Measurements from ENCODE around the gene XRCC5. TPM values are rescaled to one million over a fixed set of nuclear protein-coding genes. Genes with fewer than 3 reads are reported as not detected.

XRCC5 gene
- total and polyA plus RNA-seq, 2 donors (not counting 3 experiments of a cell fraction or from before 2014, with no cell fraction given) = 267 to 319 TPM

DNA sequence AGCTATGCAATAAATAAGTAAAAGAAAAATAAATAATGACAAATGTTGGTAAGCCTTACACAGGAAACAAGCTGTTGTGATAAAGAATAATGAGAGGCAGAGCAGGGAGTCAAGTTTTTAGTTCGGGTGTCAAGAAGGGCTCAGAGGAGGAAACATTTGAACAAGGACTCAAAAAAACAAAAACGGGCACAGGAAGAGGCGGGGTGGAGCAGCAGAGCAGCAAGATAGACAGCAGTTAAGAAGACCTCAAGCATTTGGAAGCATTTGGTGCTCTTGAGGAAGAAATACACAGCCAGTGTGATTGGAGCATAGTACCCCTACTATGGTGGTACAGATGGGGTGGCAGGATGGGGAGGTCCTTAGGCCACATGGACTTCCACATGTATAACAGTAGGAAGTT is 24.6 kb upstream of the XRCC5 start:
- intact Hi-C loops (cut with micrococcal nuclease) = no loop called here
- H3K27me3 ChIP-seq (ENCODE audit: control insufficient read depth in 2 of 2, insufficient read depth in 2 of 2, low read length in 2 of 2) = peaks cover 8 to 10% of the 10 kb centered on the region in 2 experiments
- no peaks in the 10 kb centered on the region for H3K9me1 ChIP-seq (replicated peaks; ENCODE audit: control insufficient read depth, extremely low read depth, insufficient read depth, low read length)
- TF ChIP-seq MYC (IDR thresholded peaks at IDR 0.05; ENCODE audit: low read depth, low read length) = no peak
- no peak for TF ChIP-seq JUN (IDR thresholded peaks at IDR 0.05; ENCODE audit: borderline replicate concordance, insufficient read depth, insufficient read length, low read depth)
- TF ChIP-seq, protein P1, sequence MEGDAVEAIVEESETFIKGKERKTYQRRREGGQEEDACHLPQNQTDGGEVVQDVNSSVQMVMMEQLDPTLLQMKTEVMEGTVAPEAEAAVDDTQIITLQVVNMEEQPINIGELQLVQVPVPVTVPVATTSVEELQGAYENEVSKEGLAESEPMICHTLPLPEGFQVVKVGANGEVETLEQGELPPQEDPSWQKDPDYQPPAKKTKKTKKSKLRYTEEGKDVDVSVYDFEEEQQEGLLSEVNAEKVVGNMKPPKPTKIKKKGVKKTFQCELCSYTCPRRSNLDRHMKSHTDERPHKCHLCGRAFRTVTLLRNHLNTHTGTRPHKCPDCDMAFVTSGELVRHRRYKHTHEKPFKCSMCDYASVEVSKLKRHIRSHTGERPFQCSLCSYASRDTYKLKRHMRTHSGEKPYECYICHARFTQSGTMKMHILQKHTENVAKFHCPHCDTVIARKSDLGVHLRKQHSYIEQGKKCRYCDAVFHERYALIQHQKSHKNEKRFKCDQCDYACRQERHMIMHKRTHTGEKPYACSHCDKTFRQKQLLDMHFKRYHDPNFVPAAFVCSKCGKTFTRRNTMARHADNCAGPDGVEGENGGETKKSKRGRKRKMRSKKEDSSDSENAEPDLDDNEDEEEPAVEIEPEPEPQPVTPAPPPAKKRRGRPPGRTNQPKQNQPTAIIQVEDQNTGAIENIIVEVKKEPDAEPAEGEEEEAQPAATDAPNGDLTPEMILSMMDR (IDR thresholded peaks at IDR 0.05; ENCODE audit: extremely low read depth in 1 of 2, insufficient read depth in 1 of 2, low read depth in 1 of 2, low read length in 2 of 2) = no peak
- TF ChIP-seq EZH2 (IDR thresholded peaks at IDR 0.05; ENCODE audit: borderline replicate concordance, low read depth, low read length, severe bottlenecking) = no peak
- TF ChIP-seq GATA2 (IDR thresholded peaks at IDR 0.05; ENCODE audit: insufficient read depth, insufficient read length, low read depth, low read length) = no peak
- no peak for TF ChIP-seq POLR2AphosphoS5 (IDR thresholded peaks at IDR 0.05; ENCODE audit: insufficient read depth, low read depth, low read length)
- TF ChIP-seq POLR2A (IDR thresholded peaks at IDR 0.05; ENCODE audit: low read depth, low read length) = no peak
- no peak for TF ChIP-seq FOS (IDR thresholded peaks at IDR 0.05; ENCODE audit: borderline replicate concordance, insufficient read depth, low read length)
- TF ChIP-seq, protein P2, sequence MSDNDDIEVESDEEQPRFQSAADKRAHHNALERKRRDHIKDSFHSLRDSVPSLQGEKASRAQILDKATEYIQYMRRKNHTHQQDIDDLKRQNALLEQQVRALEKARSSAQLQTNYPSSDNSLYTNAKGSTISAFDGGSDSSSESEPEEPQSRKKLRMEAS (IDR thresholded peaks at IDR 0.05; ENCODE audit: insufficient read depth, insufficient read length) = no peak
- no peak for DNase-seq (ENCODE audit: low read depth, low spot score)
- ChIA-PET POLR2A (no interaction called here), CTCF (interaction anchor here (1.0 to 2.2 kb wide), 4 partner anchors 9 to 51 kb away, joined by 3 to 6 read pairs (median 4); no protein-coding TSS in a partner anchor)
- no peak overlapping the region for H3K9ac ChIP-seq (replicated peaks; ENCODE audit: extremely low read depth, insufficient read depth, low read length)
- no peak for FAIRE-seq
- no peaks in the 10 kb centered on the region for H3K79me2 ChIP-seq (ENCODE audit: control insufficient read depth, insufficient read depth, low read length)
- no TSS peak for BruUV-seq (replicated peaks)
- H3K36me3 ChIP-seq (ENCODE audit: control insufficient read depth in 2 of 2, extremely low read depth in 1 of 2, insufficient read depth in 2 of 2, low read length in 2 of 2) = no peaks in the 10 kb centered on the region
- no peak overlapping the region for H3K27ac ChIP-seq (ENCODE audit: insufficient read depth, low read depth, low read length)
- no peaks in the 10 kb centered on the region for H3K9me3 ChIP-seq (replicated peaks; ENCODE audit: control insufficient read depth, insufficient read depth, low read length)
- H4K20me1 ChIP-seq (replicated peaks; ENCODE audit: control insufficient read depth, extremely low read depth, insufficient read depth, low read length) = no peaks in the 10 kb centered on the region
- H2AFZ ChIP-seq (ENCODE audit: low read depth, low read length) = peak overlapping the region; percentile 42
- dilution Hi-C loops (cut with MboI; ENCODE audit: extremely low pct_ligation_motif_present, low sequenced_read_pairs) = no loop called here
- peaks cover 9% of the 10 kb centered on the region for H3K4me1 ChIP-seq (ENCODE audit: control insufficient read depth, extremely low read depth, insufficient read depth, low read length)
- H3K4me3 ChIP-seq (replicated peaks in 1 of 3; ENCODE audit: insufficient read depth in 1 of 3, low read depth in 1 of 3, low read length in 3 of 3) = no peak overlapping the region
- H3K4me2 ChIP-seq (ENCODE audit: insufficient read depth, low read length) = no peak overlapping the region

All from endothelial cell of umbilical vein (primary cell).